Activated CD4-positive, alpha-beta T cell treated with anti-CD3 and anti-CD28 coated beads for 48 hours (primary cell): ENCODE data around the gene CACNA1D.

Experiments used
- DNase-seq: peaks from one replicate; pipeline ENCODE4 v3.0.0-alpha.2; 2020

Gene CACNA1D

GRCh38 chr3:53813229-53813628 is 318.8 kb downstream of the CACNA1D start:
- DNase-seq = no peak

- no peak for DNase-seq
These were observed 319.5 kb downstream of the CACNA1D start for GRCh38 chr3:53813876-53814275.

GRCh38 chr3:53815067-53815466 is 320.7 kb downstream of the CACNA1D start:
- no peak for DNase-seq

- DNase-seq = no peak
These were observed 321.2 kb downstream of the CACNA1D start for GRCh38 chr3:53815651-53816050.

- DNase-seq = no peak
These were observed 322.0 kb downstream of the CACNA1D start for GRCh38 chr3:53816425-53816824.

GRCh38 chr3:53817211-53817610 is 322.8 kb downstream of the CACNA1D start:
- no peak for DNase-seq

- no peak for DNase-seq
These were observed 323.4 kb downstream of the CACNA1D start for GRCh38 chr3:53817809-53818208.

- no peak for DNase-seq
These were observed 324.1 kb downstream of the CACNA1D start for GRCh38 chr3:53818221-53819162.

GRCh38 chr3:53819163-53819868 is 324.9 kb downstream of the CACNA1D start:
- DNase-seq = no peak

GRCh38 chr3:53820084-53820483 is 325.7 kb downstream of the CACNA1D start:
- no peak for DNase-seq

GRCh38 chr3:53820756-53821580 is 326.6 kb downstream of the CACNA1D start:
- DNase-seq = no peak

GRCh38 chr3:53821631-53822121 is 327.3 kb downstream of the CACNA1D start:
- no peak for DNase-seq

- no peak for DNase-seq
These were observed 327.9 kb downstream of the CACNA1D start for GRCh38 chr3:53822331-53822741.

GRCh38 chr3:53823026-53823955 is 328.9 kb downstream of the CACNA1D start:
- DNase-seq = no peak

GRCh38 chr3:53823956-53824657 is 329.7 kb downstream of the CACNA1D start:
- no peak for DNase-seq

- DNase-seq = no peak
These were observed 330.4 kb downstream of the CACNA1D start for GRCh38 chr3:53824795-53825194.

GRCh38 chr3:53826048-53826447 is 331.6 kb downstream of the CACNA1D start:
- DNase-seq = no peak

- no peak for DNase-seq
These were observed 334.2 kb downstream of the CACNA1D start for GRCh38 chr3:53828581-53828980.

- DNase-seq = no peak
These were observed 335.2 kb downstream of the CACNA1D start for GRCh38 chr3:53829605-53830004.

- DNase-seq = no peak
These were observed 336.5 kb downstream of the CACNA1D start for GRCh38 chr3:53830944-53831343.

- no peak for DNase-seq
These were observed 338.7 kb downstream of the CACNA1D start for GRCh38 chr3:53833053-53833645.
